Measurements from ENCODE around the gene GBP3.

DNA sequence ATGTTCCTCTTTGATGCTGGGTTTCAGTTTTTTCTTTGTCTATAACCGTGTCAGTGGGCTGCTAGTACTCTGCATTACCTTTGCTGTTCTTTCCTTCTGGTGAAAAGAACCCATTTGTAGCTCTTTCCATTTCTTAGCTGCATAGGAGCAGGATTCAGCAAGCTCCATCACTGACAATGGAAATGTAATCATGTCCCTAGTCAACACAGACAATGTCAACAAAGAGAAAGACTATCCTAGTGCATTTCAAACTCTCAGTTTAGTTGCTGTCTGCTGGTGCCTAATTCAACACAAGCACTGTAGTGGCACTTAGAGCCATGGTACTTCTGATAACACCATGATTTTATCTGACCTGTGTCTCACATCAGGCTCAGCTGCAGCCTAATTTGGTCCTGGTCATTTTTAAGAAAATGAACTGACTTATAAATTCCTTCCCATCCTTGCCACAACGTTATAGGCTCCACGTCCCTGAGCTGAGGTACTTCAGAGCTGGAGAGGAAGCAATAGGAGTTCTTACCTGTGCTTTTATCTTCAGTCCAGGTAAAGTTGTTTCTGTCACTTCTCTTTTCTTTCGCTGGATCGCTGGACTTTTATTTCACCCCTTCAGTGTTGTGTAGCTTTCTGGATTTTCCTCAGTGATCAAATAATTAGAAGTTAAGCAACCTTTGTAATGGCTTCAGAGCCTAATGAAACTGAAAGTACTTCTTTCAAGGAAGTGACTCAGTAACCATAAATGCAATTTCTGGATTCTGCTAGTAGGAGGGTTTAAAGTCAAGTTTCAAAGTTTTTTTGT, at the start of gene GBP3:
- TF ChIP-seq CTCF (IDR thresholded peaks at IDR 0.05) (no peak), POLR2A (IDR thresholded peaks at IDR 0.05) (no peak)
